GM23338 (cell line): Measurements from ENCODE around the gene HIVEP3. TPM values are rescaled to one million over a fixed set of nuclear protein-coding genes. Genes with fewer than 3 reads are reported as not detected.

Experiments
- ATAC-seq: fragments of 200-7000 bp; cut with Tn5 transposase; 3 replicates; pipeline ENCODE4 v1.9.1; 2020
- DNase-seq: peaks from one replicate; pipeline ENCODE4 v3.0.0-alpha.2; 2015; ENCODE audit warnings: low spot score
- H2AFZ ChIP-seq: fragments of 200-600 bp; sonication (generic); 2 replicates; pipeline ENCODE4 v1.8.0; 2016; ENCODE audit warnings: antibody characterized with exemption, mild to moderate bottlenecking, moderate library complexity
- H3F3A ChIP-seq: fragments of 200-600 bp; sonication (generic); replicated peaks from 2 replicates; pipeline ENCODE4 v1.8.0; 2017; ENCODE audit warnings: antibody characterized with exemption, mixed run types, low read depth
- H3K27ac ChIP-seq: fragments of 200-600 bp; sonication (generic); 2 replicates; pipeline ENCODE4 v1.6.1; 2016; ENCODE audit warnings: low read depth
- H3K27me3 ChIP-seq: fragments of 200-600 bp; sonication (generic); 2 replicates; pipeline ENCODE4 v1.8.0; 2016; ENCODE audit warnings: mild to moderate bottlenecking, mixed run types, moderate library complexity; ENCODE audit not compliant: insufficient read depth
- H3K36me3 ChIP-seq: fragments of 200-600 bp; sonication (generic); 2 replicates; pipeline ENCODE4 v1.8.0; 2016; ENCODE audit warnings: mild to moderate bottlenecking; ENCODE audit not compliant: insufficient read depth
- H3K4me1 ChIP-seq: fragments of 200-600 bp; sonication (generic); 2 replicates; pipeline ENCODE4 v1.8.0; 2016; ENCODE audit warnings: mild to moderate bottlenecking, moderate library complexity; ENCODE audit not compliant: insufficient read depth
- H3K4me2 ChIP-seq: fragments of 200-600 bp; sonication (generic); 2 replicates; pipeline ENCODE4 v1.7.1; 2017; ENCODE audit warnings: mixed run types
- H3K4me3 ChIP-seq: fragments of 200-600 bp; sonication (generic); 2 replicates; pipeline ENCODE4 v1.6.1; 2016; ENCODE audit warnings: mixed run types
- H3K79me2 ChIP-seq: fragments of 200-600 bp; sonication (generic); replicated peaks from 2 replicates; pipeline ENCODE4 v1.8.0; 2017; ENCODE audit warnings: mild to moderate bottlenecking; ENCODE audit not compliant: insufficient read depth
- H3K9me2 ChIP-seq: fragments of 200-600 bp; sonication (generic); 2 replicates; pipeline ENCODE4 v1.8.0; 2017; ENCODE audit not compliant: insufficient read depth
- H4K20me1 ChIP-seq: fragments of 200-600 bp; sonication (generic); replicated peaks from 2 replicates; pipeline ENCODE4 v1.8.0; 2017; ENCODE audit warnings: mild to moderate bottlenecking; ENCODE audit not compliant: insufficient read depth
- H3K27ac Mint-ChIP-seq: 2 replicates; pipeline ENCODE4 v1.8.0; 2020; ENCODE audit warnings: inconsistent platforms, mild to moderate bottlenecking, moderate library complexity, mixed read lengths
- H3K27me3 Mint-ChIP-seq: 3 replicates; pipeline ENCODE4 v1.8.0; 2022; ENCODE audit warnings: low read depth, mild to moderate bottlenecking, moderate library complexity, mixed read lengths, inconsistent platforms; ENCODE audit not compliant: insufficient read depth, poor library complexity
- H3K36me3 Mint-ChIP-seq: 3 replicates; pipeline ENCODE4 v1.8.0; 2021; ENCODE audit warnings: low read depth, mild to moderate bottlenecking, inconsistent platforms, moderate library complexity, mixed read lengths
- H3K4me1 Mint-ChIP-seq: 3 replicates; pipeline ENCODE4 v1.8.0; 2020; ENCODE audit warnings: mild to moderate bottlenecking, inconsistent platforms, mixed read lengths
- H3K4me3 Mint-ChIP-seq: 3 replicates; pipeline ENCODE4 v1.8.0; 2021; ENCODE audit warnings: moderate library complexity, mild to moderate bottlenecking, inconsistent platforms, mixed read lengths
- H3K9me3 Mint-ChIP-seq: 3 replicates; pipeline ENCODE4 v1.8.0; 2020; ENCODE audit warnings: moderate library complexity, mild to moderate bottlenecking, inconsistent platforms, mixed read lengths
- CREB1 ChIP-seq: fragments of 250-450 bp; sonication (Bioruptor Pico); IDR thresholded peaks from 2 replicates; pipeline ENCODE4 v1.5.0; 2020; ENCODE audit warnings: low read depth, mild to moderate bottlenecking, moderate library complexity
- EZH2 ChIP-seq: fragments of 200-600 bp; sonication (generic); IDR thresholded peaks from one replicate; pipeline ENCODE4 v1.8.0; 2017; ENCODE audit warnings: antibody characterized with exemption, mild to moderate bottlenecking, low read depth; ENCODE audit not compliant: unreplicated experiment
- EZH2phosphoT487 ChIP-seq: fragments of 200-600 bp; sonication (generic); IDR thresholded peaks from one replicate; pipeline ENCODE4 v1.8.1; 2018; ENCODE audit warnings: antibody characterized with exemption; ENCODE audit not compliant: unreplicated experiment
- JUNB ChIP-seq: IDR thresholded peaks from one replicate; pipeline ENCODE4 v1.6.1; 2016; ENCODE audit warnings: antibody characterized with exemption; ENCODE audit not compliant: unreplicated experiment
- NANOG ChIP-seq: IDR thresholded peaks from 2 replicates; pipeline ENCODE4 v1.6.1; 2016; ENCODE audit warnings: antibody characterized with exemption, borderline replicate concordance
- POLR2AphosphoS5 ChIP-seq: IDR thresholded peaks from 2 replicates; pipeline ENCODE4 v1.6.1; 2016; ENCODE audit warnings: antibody characterized with exemption, low read depth
- STAT1 ChIP-seq: IDR thresholded peaks from one replicate; pipeline ENCODE4 v1.6.1; 2016; ENCODE audit warnings: antibody characterized with exemption; ENCODE audit not compliant: unreplicated experiment
- ZNF114 ChIP-seq: fragments of 250-450 bp; sonication (Bioruptor Pico); IDR thresholded peaks from 2 replicates; pipeline ENCODE4 v1.5.0; 2020; ENCODE audit warnings: mild to moderate bottlenecking, moderate library complexity
- ZNF331 ChIP-seq: fragments of 250-450 bp; sonication (Bioruptor Pico); IDR thresholded peaks from 2 replicates; pipeline ENCODE4 v1.5.0; 2020; ENCODE audit warnings: low read depth, mild to moderate bottlenecking, moderate library complexity
- ZNF462 ChIP-seq: fragments of 250-450 bp; sonication (Bioruptor Pico); IDR thresholded peaks from 2 replicates; pipeline ENCODE4 v1.5.0; 2020; ENCODE audit warnings: mild to moderate bottlenecking, moderate library complexity
- polyA plus RNA-seq: library from polyadenylated mRNA; unstranded; fragments of >200 nt; fragmentation: Nextera tagmentation; extraction: Ambion mirVana; gene quantifications from 2 replicates; pipeline ENCODE4 v1.2.1, GENCODE V29; 2016
- total RNA-seq: library from RNA; depleted of rRNA; stranded (reverse); fragments of >200 nt; shearing (Covaris generic); gene quantifications from 2 replicates; pipeline ENCODE4 v1.2.3, GENCODE V29; 2014
- TF ChIP-seq, protein P1 (sequence below): IDR thresholded peaks from one replicate; pipeline ENCODE4 v1.6.1; 2018; ENCODE audit warnings: antibody characterized with exemption; ENCODE audit not compliant: unreplicated experiment
- TF ChIP-seq, protein P2 (sequence below), 2 experiments: fragments of 200-600 bp in 1 of 2; sonication (generic) in 1 of 2; conservative IDR thresholded peaks; 2 replicates each; pipeline versions ENCODE4 v1.5.1 to v1.6.1; 2016 to 2017; ENCODE audit warnings: antibody characterized with exemption in 2 of 2, low read depth in 2 of 2, mild to moderate bottlenecking in 2 of 2, moderate library complexity in 1 of 2
- TF ChIP-seq, protein P3 (sequence below): IDR thresholded peaks from 2 replicates; pipeline ENCODE4 v1.6.1; 2016; ENCODE audit warnings: antibody characterized with exemption

Gene HIVEP3
- total and polyA plus RNA-seq, 2 experiments from 2014 or later, result 0.14 to 0.24 TPM

DNA sequence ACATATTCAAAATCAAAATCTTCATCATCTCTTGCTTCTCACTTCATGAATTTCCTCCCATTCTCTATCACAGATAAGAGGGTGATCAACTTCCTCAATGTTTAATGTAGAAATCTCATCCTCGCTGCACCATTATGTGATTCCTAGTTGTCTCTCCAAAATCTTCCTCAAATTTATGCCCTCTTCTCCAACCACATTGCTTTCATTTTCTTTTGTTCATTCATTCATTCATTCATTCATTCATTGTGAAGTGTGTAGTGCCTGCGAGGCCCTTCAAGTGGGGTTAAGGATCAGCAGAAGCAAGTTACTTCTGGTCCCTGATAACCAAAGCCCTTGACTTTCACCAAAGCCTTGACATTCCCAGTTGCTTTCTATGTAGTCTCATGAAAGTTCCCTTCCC, 33.5 kb upstream of the HIVEP3 start:
- Histone ChIP-seq H3K36me3 (no peaks in the 10 kb centered on the region), H3K27me3 (no peaks in the 10 kb centered on the region), H3K4me1 (peaks cover 6% of the 10 kb centered on the region; the same call in 1 of the 2 replicates), H3K27ac (no peak overlapping the region), H3K4me3 (no peak overlapping the region), H3K9me2 (no peaks in the 10 kb centered on the region), H4K20me1 (no peaks in the 10 kb centered on the region), H2AFZ (no peak overlapping the region), H3K79me2 (no peaks in the 10 kb centered on the region), H3K4me2 (no peak overlapping the region), H3F3A (no peaks in the 10 kb centered on the region)
- TF ChIP-seq, protein P1, sequence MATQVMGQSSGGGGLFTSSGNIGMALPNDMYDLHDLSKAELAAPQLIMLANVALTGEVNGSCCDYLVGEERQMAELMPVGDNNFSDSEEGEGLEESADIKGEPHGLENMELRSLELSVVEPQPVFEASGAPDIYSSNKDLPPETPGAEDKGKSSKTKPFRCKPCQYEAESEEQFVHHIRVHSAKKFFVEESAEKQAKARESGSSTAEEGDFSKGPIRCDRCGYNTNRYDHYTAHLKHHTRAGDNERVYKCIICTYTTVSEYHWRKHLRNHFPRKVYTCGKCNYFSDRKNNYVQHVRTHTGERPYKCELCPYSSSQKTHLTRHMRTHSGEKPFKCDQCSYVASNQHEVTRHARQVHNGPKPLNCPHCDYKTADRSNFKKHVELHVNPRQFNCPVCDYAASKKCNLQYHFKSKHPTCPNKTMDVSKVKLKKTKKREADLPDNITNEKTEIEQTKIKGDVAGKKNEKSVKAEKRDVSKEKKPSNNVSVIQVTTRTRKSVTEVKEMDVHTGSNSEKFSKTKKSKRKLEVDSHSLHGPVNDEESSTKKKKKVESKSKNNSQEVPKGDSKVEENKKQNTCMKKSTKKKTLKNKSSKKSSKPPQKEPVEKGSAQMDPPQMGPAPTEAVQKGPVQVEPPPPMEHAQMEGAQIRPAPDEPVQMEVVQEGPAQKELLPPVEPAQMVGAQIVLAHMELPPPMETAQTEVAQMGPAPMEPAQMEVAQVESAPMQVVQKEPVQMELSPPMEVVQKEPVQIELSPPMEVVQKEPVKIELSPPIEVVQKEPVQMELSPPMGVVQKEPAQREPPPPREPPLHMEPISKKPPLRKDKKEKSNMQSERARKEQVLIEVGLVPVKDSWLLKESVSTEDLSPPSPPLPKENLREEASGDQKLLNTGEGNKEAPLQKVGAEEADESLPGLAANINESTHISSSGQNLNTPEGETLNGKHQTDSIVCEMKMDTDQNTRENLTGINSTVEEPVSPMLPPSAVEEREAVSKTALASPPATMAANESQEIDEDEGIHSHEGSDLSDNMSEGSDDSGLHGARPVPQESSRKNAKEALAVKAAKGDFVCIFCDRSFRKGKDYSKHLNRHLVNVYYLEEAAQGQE, result no peak
- TF ChIP-seq ZNF462 (CRISPR knock-in tag) (no peak), ZNF114 (CRISPR knock-in tag) (no peak), NANOG (no peak), JUNB (no peak), POLR2AphosphoS5 (no peak), EZH2 (no peak), STAT1 (no peak), CREB1 (no peak), ZNF331 (no peak), EZH2phosphoT487 (no peak)
- TF ChIP-seq, protein P2, sequence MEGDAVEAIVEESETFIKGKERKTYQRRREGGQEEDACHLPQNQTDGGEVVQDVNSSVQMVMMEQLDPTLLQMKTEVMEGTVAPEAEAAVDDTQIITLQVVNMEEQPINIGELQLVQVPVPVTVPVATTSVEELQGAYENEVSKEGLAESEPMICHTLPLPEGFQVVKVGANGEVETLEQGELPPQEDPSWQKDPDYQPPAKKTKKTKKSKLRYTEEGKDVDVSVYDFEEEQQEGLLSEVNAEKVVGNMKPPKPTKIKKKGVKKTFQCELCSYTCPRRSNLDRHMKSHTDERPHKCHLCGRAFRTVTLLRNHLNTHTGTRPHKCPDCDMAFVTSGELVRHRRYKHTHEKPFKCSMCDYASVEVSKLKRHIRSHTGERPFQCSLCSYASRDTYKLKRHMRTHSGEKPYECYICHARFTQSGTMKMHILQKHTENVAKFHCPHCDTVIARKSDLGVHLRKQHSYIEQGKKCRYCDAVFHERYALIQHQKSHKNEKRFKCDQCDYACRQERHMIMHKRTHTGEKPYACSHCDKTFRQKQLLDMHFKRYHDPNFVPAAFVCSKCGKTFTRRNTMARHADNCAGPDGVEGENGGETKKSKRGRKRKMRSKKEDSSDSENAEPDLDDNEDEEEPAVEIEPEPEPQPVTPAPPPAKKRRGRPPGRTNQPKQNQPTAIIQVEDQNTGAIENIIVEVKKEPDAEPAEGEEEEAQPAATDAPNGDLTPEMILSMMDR (conservative IDR thresholded peaks at IDR 0.05; ENCODE audit: low read depth in 2 of 2), result no peak
- TF ChIP-seq, protein P3, sequence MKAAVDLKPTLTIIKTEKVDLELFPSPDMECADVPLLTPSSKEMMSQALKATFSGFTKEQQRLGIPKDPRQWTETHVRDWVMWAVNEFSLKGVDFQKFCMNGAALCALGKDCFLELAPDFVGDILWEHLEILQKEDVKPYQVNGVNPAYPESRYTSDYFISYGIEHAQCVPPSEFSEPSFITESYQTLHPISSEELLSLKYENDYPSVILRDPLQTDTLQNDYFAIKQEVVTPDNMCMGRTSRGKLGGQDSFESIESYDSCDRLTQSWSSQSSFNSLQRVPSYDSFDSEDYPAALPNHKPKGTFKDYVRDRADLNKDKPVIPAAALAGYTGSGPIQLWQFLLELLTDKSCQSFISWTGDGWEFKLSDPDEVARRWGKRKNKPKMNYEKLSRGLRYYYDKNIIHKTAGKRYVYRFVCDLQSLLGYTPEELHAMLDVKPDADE, result no peak
- Mint-ChIP-seq H3K36me3 (peaks cover 11% of the 10 kb centered on the region; the same call in 1 of the 3 replicates), H3K4me1 (peaks cover 22% of the 10 kb centered on the region), H3K27ac (no peak overlapping the region), H3K27me3 (peaks cover 1% of the 10 kb centered on the region), H3K9me3 (peaks cover 16% of the 10 kb centered on the region), H3K4me3 (no peak overlapping the region)
- no peak for DNase-seq
- no peak for ATAC-seq
